CD4-positive, alpha-beta T cell treated with Interferon alpha-2 for 1 hour (primary cell): ENCODE measurements around the gene OAT.
"Not testable (repeated sequence)": the region's sequence is repeated elsewhere in the genome, so short reads cannot be mapped to it uniquely, and the experiment has no call there.

Experiments
- DNase-seq, 2 donors: peaks; one replicate each; pipeline ENCODE4 v3.0.0-alpha.2; 2020 to 2022

OAT gene

DNA sequence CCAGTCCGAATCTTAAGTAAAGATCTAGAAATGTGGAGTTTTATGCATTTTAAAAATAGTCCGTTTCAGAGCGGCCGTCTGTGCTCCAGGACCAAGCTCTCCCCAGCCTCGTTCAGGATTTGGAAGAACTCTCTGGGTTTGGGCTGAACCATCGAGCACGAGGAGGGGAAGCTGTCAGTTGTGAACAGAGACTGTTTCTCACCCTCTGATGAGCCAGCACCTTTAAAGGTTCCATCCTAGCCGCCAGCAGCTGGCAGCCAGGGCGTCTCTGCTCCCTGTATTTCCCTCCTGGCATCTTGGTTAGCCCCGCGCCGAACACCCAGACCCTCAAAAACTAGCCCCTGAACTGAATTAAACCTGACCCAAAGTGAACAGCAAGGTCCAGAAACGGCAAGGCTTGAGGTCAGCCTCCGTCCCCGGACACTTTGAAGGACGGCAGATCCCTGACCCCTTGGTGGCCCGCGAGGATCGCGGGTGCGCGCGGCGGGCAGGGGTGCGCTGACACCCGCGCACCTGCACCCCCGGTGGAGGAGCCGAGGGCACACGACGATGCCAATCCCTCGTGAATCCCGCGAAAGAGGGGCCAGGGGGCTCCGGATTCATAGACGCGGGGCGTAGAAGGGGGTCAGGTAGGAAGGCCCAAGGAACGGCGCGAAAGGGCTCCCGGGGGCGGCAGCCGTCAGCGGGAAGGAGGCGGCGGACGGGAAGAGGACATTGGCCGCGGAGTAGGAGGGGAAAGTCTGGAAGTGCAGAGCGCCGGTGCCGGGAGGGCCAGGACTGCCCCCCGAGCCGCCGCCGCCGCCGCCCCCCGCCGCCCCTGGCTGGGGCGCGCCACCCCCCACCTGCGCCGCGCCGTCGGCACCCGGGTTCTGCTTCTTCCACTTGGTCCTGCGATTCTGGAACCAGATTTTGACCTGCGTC lies 28.4 kb upstream of the OAT start:
- no peak for DNase-seq

DNA sequence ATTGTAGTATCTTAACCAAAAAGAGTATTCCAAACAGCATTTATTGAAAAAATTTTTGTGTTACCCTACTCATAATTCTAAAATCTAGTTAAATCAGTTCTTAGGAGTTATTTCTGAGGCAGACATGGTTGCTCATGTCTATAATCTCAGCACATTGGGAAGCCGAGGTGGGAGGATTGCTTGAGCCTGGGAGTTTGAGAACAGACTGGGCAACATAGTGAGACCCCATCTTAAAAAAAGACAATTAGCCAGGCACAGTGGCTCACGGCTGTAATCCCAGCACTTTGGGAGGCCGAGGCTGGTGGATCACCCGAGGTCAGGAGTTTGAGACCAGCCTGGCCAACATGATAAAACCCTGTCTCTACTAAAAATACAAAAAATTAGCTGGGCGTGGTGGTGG lies 23.0 kb upstream of the OAT start:
- DNase-seq, result not testable (repeated sequence)

DNA sequence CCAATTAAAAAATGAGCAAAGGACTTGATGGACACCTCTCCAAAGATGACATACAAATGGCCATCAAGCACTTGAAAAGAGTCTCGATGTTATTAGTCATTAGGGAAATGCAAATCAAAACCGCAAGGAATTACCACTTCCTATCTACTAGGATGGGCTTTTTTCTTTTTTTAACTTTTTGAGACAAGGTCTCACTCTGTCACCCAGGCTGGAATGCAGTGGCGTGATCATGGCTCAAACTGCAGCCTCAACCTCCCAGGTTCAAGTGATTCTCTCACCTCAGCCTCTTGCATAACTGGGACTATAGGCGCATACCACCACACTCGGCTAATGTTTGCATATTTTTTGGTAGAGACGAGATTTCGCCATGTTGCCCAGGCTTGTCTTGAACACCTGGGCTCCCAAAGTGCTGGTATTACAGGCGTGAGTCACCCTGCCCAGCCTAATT lies 17.5 kb upstream of the OAT start:
- no peak for DNase-seq

DNA sequence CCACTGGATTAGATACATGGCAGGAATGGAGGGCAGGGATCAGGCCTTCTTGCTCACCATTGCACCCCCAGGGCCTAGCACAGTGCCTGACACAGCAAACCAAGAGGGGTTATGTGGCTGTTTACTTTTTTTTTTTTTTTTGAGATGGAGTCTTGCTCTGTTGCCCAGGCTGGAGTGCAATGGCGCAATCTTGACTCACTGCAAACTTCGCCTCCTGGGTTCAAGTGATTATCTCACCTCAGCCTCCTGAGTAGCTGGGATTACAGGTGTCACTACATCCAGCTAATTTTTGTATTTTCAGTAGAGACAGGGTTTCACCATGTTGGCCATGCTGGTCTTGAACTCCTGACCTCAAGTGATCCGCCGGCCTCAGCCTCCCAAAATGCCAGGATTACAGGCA lies 17.0 kb upstream of the OAT start:
- DNase-seq, result not testable (repeated sequence)

DNA sequence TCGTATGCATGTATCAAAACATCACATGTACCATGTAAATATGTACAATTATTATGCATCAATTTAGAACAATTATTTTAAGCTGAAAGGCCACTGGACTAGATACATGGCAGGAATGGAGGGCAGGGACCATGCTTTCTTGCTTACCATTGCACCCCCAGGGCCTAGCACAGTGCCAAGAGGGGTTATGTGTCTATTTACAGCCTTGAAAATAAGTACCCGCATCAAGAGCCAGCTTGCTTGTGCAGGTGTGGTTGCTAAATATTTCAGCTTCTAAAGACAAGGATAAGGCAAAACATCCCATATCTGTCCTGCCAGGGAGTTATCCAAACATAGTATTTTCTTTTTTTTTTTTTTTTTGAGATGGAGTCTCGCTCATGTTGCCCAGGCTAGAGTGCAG lies 14.7 kb upstream of the OAT start:
- DNase-seq, result no peak

DNA sequence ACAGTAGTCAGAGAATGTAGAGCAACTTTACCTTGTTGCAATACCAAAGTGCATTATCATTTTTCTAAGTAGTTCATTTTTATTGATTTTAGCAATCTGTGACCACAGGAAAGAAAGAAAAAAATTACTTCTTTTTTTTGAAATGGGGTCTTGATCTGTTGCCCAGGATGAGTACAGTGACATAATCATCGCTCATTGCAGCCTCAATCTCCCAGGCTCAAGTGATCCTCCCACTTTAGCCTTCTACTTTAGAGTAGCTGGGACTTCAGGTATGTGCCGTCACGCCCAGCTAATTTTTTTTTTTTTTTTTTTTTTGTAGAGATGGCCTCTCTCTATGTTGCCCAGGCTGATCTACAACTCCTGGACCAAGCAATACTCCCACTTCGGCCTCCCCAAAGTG lies 11.4 kb upstream of the OAT start:
- no peak for DNase-seq

DNA sequence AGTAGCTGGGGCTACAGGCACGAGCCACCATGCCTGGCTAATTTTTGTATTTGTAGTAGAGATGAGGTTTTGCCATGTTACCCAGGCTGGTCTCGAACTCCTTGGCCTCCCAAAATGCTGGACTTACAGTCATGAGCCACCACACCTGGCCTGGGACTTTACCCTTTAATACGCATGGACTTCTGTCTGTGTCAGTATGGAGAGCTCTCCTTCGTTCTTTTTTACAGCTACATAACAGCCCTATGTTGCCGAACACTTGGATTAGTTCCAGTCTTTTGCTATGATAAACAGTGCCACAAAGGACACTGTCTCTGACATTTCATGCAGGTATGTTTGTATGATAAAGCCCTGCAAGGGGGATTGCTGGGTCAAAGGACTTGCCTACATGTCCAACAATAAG lies 10.9 kb upstream of the OAT start:
- no peak for DNase-seq

DNA sequence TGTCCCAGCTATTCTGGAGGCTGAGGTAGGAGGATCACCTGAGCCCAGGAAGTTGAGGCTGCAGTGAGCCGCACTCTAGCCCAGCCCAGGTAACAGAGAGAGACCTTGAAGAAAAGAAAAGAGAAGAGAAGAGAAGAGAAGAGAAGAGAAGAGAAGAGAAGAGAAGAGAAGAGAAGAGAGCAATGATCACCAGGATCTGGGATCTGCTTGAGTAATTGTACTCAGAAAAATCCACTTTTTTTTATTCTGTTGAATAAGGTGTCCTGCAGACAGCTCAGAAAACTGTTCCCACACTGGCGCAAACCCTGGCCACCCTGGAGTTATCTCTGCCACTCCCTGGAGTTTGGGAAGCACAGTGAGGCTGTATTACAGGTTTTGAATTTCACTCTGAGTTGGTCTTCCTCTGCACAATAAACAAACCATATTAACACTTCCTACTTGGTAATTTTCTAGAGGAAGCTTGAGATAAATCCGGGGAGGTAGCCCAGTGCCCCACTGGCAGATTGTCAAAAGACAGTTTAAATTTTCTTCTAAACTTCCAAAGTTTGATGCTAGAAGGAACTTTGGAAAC lies 9.6 kb upstream of the OAT start:
- no peak for DNase-seq

DNA sequence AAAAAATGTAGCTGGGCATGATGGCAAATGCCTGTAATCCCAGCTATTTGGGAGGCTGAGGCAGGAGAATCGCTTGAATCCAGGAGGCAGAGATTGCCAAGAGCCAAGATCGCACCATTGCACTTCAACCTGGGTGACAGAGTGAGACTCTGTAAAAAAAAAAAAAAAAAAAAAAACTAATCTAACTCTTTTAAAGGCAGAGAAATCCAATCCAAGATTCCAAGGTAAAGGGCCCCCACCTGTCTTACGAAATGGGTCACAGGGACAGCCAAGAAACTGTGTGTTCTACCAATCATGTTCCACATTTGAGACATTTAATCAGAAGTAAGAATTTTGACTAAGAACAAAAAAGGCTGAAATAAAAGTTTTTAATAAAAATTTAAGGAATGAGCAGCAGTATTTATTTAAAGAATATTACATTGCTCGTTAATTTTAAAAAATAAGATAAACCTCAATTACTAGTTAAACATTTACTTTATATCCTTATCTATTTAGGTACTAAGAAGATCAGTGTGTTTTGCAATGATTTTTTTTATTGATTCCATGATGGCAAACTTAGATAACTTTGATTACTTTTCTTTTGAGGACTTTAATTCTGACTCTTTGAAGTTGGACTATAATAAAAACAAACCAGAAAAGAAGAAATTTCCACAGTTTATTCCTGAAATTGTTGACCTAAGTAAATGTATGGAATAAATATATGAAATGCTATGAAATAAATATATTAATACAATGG lies 6.7 kb upstream of the OAT start:
- no peak for DNase-seq

DNA sequence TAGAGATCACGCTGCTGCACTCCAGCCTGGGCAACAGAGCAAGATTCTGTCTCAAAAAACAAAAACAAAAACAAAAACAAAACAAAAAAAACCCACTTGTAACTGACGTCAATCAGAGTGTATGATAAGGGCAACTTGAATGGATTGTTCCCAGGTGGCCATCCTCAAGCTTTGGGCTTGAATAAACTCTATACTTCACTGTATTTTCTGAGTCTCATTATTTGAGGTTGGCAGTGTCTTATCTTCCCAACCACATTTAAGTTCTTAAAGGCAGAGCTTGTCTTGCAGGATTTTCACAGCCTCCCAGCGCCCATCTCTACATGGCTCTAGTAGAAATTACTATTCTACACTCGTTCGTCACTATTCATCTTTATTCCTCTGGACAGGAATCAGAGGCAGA lies 5.1 kb upstream of the OAT start:
- no peak for DNase-seq

DNA sequence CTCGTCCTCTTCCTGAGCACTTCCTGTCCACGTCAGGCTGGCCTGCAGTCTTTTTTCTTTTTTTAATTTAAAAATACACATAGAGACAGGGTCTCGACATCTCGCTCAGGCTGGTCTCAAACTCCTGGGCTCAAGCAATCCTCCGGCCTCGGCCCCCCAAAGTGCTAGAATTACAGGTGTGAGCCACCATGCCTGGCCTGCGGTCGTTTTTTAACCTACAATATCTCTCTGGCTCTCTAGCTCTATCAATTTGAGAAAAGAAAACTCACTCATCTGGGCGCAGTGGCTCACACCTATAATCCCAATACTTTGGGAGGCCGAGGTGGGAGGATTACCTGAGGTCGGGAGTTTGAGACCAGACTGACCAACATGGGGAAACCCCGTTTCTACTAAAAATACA lies 4.0 kb upstream of the OAT start:
- DNase-seq, result no peak

DNA sequence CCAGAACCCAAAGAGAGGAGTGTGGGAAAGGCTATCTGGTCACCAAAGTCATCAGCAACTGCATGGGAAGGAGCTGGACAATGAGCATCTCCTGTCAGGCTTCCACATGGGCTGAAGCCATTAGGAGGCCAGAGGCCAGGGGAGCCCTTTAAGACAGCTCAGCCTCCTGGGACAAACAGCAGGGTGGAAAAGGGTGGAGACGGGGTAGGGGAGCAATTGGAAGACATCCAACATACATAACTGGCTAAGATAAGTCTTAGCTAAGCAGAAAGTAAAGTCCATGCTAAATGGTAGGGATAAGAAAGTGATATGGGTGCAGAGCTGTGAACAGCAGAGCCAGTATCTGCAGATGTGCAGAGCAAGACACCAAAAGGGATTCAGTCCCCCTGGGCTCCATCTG lies 1.5 kb upstream of the OAT start:
- no peak for DNase-seq

DNA sequence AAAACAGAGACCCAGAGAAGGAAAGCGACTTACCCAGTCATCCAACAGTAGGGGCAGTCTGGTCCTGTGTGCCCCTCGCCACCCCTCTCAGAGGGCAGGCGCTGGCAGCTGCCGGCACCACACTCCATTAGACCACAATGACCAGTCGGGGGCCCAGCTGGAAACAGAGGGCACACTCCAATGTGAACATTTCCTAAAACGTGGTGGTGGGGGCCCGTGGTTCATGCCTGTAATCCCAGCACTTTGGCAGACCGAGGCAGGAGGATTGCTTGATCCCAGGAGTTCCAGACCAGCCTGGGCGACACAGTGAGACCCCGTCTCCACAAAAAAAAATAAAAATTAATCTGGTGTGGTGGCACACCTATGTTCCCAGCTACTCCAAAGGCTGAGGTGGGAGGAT lies 912 bp upstream of the OAT start:
- DNase-seq, result no peak

DNA sequence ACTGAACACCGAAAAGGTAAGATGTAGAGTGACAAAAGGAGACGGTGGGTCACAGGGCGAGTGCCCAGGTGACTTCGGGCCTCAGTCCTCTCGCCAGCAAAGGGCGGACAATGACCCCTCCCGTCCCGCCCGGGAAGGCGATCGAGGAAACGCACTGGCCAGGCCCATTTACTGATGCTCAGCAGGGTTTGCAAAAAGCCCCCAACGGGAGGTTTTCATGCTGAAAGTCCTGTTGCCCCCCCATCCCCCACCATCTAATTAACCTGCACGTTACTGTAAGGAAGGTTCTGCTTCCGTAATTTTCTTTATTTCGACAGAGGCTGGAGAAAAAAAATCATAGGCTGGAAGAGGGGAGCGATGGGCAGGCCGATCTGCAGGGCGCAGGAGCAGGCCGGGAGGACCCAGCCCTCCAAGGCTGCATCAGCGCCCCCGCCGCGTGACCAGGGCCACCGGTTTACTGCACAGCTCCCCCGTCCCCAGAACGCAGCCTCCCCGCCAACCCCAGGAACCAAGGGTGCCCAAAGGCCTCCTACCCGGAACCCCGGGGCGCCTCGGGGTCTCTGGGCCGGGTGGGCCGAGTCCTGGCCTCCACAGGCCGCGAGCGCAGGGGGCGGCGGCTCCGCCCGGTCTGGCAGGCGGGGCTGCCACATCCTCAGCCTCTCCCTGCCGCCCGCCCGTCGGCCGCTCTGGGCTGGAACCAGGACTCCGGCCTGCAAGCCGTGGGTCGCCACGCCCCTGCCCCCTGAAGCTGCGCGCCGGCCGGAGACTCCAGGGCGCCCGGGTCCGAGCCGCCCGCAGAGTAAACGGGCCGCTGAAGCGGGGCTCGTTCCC lies 613 bp downstream of the OAT start:
- DNase-seq, result peak; percentile 20 to 49

DNA sequence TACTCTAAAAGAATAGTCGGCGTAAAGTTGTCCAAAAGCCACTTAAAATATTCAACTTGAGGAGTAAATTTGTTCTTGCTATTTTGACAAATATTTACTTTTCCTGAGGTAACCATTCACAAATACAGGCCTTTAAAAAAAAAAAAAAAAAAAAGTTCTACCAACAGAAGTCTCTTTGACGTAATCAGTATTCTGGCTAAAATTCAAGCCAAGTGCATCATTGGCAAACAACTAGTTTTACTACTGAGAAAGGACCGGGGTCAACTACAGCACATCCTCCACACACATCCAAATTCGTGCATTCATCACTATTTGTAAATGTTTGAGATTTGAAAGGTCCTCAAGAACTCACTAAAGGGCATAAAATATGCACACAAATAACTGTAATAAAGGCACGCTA lies 2.0 kb downstream of the OAT start:
- no peak for DNase-seq

DNA sequence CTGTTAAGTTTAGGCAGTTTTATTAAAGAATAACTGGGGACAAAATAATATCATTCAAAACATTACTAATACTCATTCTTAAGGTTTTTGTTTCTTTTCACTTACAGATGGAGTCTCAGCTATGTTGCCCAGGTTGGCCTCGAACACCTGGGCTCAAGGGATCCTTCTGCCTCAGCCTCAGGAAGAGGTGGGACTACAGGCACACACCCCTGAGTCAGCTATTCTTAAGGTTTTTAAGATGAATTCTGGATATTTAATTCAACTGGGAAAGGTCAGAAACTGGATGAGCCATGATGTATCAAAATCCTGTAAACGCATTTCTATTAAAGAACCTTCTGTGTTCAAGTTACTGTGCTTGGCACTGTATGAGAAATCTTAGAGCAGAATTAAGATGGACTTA lies 3.5 kb downstream of the OAT start:
- DNase-seq, result no peak

DNA sequence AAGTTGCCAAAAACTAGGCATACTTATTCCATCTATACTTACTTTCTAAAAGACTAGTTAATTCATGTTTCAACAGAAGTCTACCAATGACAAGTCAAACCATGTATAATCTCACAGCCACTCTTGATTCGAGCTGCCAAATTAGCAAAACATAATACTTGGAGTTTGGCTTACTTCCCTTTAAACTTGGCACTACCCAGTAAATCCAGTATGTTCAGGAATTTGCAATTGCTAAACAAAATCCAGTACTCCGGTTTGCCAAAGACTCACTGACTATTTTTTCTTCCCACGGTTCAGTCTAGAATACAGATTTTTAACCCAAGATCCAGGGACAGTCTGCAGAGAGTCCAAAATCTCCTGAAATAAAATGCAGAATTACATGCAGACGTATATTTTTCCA lies 4.6 kb downstream of the OAT start:
- DNase-seq, result no peak

DNA sequence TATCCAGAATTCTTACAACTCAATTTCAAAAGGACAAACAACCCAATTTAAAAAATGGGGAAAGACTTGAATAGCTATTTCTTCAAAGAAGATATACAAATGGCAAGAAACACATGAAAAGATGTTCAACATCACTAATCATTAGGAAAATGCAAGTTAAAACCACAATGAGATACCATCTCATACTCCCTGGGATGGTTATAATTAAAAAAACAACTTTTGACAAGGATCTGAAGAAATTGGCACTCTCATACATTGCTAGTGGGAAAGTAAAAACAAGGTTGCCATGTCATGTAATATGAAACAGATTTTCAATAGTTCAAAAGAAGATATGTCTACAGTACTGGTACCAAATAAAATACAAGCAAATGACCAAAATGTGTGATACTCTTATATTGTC lies 9.0 kb downstream of the OAT start:
- no peak for DNase-seq

DNA sequence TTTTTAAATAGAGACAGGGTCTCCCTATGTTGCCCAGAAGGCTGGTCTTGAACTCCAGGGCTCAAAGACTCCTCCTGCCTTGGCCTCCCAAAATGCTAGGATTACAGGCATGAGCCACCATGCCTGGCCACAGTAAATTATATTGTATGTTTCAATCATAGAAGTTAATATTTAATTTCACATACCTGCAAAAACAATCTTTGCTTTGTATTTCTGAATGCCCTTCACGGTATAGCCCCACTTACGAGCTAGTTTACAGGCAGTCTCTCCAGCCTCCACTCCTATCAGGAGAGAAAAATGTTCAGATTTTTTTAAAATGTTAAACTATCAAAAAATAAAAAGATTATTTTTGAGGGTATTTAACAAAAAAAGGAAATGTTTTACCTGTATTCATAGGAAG lies 10.4 kb downstream of the OAT start:
- no peak for DNase-seq

DNA sequence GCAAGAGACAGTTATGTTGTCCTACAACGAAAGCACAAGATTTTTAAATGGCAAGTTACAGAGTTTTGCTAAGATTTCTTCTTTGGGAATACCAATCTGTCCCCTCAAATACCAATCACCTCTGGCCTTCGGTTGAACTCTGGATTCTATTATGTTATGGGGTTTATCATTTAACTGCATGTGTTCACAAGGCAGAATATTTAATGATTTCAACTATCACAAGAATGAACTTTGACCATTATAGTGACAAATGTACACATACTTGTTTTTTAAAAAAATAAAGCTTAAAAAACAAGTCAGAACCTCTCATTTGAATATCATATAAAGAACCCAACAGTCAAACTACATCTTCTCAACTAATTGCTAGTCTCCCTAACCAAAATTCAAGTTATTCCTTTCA lies 11.3 kb downstream of the OAT start:
- no peak for DNase-seq

DNA sequence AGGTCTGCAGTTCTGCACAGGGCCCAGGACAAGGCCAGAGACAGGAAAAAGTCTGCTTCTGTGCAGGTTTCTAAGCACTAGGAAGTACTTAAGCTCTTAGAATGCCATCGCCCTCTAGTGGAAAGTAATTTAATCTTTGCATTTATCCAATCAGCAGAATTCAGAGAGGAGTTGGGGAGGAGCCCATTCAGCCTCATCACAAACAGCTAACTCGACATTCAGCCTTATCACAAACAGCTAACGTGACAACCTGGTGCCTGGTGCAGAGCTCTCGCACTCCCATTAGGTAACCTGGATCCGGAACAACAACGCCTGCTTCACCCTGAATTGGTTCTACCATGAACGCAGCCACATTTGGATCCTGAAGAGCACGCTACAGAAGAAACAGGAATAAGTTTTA lies 15.2 kb downstream of the OAT start:
- peak; percentile 21 to 79 for DNase-seq

DNA sequence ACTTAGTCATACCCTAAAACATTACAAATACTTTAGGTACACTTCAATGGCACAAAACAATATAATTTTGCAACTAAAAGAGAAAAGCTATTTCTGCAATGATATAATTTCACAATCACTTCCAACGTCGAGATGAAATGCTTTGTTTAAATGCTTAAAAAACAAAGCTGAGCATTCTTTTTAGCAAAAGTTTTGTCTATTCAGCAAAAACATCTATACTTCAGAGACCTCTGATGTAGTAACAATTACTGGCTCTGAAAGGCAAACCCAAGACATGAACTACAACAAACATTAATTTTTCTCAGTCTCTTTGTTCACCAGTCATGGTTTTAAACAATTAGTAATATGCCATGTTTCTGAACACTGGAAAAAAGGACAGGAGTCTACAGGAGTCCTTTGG lies 16.4 kb downstream of the OAT start:
- DNase-seq, result no peak

DNA sequence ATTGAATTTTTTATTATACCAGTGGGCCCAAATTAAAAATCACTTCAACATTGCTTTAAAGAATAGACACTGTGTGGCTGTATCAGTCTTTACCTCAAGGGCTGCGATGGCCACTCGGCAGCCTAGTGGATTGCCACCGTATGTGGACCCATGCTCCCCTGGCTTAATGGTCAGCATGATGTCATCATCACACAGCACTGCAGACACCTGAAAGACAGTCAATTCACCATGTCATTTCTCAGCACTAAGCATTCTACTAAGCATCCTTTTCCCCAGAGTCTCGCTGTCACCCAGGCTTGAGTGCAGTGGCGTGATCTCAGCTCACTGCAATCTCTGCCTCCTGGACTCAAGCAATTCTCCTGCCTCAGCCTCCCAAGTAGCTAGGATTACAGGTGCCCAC lies 17.1 kb downstream of the OAT start:
- DNase-seq, result no peak
